Uterus (tissue), 2 donors: ENCODE measurements around the gene TRIP13.

Experiments used
- POLR2A ChIP-seq, 2 donors: fragments of 450-650 bp; IDR thresholded peaks; one replicate each; pipeline ENCODE4 v1.6.1; 2016; ENCODE audit warnings: antibody characterized with exemption in 2 of 2, mild to moderate bottlenecking in 1 of 2, moderate library complexity in 1 of 2
- TF ChIP-seq, protein P1 (sequence below), 4 experiments: fragments of 200-600 bp in 2 of 4; fragments of 450-650 bp in 2 of 4; sonication (generic) in 2 of 4; IDR thresholded peaks; one replicate each; pipeline ENCODE4 v1.5.1; 2016 to 2019; ENCODE audit warnings: antibody characterized with exemption in 4 of 4, mild to moderate bottlenecking in 2 of 4, moderate library complexity in 1 of 4

DNA sequence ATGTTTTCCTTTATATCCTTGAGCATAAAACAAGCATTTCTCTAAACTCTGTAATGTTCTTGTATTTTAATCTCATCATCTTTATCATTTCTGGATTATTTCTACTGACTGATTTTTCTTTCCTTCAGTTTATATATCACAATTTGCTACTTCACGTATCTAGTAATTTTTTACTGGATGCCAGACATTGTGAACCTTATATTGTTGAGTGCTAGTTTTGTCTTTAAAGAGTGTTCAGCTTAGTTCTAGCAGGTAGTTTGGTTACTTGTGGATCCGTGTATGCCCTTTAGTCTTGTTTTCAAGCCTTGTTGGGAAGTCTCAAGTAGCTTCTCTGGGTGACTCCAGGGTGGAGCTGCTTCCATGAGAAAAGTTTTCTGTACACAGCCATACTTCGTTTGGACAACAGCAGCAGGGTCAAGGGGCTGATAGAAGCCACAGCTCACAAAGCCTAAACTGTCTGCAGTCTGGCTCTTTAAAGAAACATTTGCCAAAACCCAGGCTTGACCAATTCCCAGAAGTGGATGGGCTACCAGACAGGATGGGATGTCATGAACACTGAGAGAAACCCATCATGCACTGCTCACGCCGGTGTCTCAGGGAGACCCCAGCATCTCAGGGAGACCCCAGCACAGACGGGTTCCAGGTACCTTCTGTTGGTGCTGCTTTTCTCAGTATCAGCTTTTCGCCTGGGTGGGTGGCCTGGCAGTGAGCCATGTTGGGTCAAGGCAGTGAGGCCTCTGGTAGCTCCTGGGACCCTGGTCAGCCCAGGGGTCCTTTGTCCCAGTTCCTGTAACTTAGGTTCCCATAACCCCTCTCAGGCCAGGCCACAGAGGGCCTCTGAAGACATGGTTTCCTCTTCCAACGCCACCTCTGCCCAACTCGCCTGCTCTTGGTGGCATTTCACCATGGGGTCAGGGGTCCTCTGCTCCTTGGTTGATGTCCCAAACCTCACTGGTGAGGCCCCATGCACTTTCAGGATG is 29.1 kb downstream of the TRIP13 start:
- TF ChIP-seq, protein P1, sequence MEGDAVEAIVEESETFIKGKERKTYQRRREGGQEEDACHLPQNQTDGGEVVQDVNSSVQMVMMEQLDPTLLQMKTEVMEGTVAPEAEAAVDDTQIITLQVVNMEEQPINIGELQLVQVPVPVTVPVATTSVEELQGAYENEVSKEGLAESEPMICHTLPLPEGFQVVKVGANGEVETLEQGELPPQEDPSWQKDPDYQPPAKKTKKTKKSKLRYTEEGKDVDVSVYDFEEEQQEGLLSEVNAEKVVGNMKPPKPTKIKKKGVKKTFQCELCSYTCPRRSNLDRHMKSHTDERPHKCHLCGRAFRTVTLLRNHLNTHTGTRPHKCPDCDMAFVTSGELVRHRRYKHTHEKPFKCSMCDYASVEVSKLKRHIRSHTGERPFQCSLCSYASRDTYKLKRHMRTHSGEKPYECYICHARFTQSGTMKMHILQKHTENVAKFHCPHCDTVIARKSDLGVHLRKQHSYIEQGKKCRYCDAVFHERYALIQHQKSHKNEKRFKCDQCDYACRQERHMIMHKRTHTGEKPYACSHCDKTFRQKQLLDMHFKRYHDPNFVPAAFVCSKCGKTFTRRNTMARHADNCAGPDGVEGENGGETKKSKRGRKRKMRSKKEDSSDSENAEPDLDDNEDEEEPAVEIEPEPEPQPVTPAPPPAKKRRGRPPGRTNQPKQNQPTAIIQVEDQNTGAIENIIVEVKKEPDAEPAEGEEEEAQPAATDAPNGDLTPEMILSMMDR (IDR thresholded peaks at IDR 0.05): no peak
- no peak for TF ChIP-seq POLR2A (IDR thresholded peaks at IDR 0.05)
